Measurements from ENCODE around the gene PMF1.

PMF1 gene

DNA sequence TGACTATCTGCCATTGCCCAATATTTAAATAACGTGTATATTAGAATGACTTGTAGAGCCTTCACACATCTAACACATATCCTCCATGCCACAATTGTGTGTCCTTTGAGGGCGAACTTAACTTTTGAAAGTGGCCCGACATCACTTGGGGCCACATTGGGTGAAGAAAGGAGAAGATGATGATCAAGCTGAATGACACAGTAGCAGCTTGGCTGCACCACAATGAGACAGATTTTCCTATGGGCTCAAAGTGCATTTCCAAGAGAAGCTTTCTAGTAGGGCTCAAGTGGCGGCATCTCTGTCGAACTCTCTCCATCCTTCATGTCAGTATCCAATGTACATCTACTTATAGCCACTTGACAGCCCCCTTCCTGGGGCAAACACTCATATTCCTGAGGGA is 25.4 kb downstream of the PMF1 start:
- DNase-seq (ENCODE audit: low read depth), result no peak

GRCh38 chr1:156241311-156241811 is 28.6 kb downstream of the PMF1 start:
- DNase-seq (ENCODE audit: low read depth), result no peak

DNA sequence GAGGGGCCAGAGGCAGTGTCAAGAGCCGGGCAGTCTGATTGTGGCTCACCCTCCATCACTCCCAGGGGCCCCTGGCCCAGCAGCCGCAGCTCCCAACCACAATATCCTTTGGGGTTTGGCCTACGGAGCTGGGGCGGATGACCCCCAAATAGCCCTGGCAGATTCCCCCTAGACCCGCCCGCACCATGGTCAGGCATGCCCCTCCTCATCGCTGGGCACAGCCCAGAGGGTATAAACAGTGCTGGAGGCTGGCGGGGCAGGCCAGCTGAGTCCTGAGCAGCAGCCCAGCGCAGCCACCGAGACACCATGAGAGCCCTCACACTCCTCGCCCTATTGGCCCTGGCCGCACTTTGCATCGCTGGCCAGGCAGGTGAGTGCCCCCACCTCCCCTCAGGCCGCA is 29.1 kb downstream of the PMF1 start, which contains the start of gene BGLAP:
TSS of gene BGLAP (plus strand) at position 259 of the 400 bp plus-strand sequence. CDS start at position 307, 48 bp downstream.
- DNase-seq (ENCODE audit: low read depth), result no peak

- DNase-seq (ENCODE audit: low read depth), result no peak
Observed at GRCh38 chr1:156242738-156243137, 29.9 kb downstream of the PMF1 start.

GRCh38 chr1:156244126-156244525 is 31.3 kb downstream of the PMF1 start:
- DNase-seq (ENCODE audit: low read depth), result no peak

DNA sequence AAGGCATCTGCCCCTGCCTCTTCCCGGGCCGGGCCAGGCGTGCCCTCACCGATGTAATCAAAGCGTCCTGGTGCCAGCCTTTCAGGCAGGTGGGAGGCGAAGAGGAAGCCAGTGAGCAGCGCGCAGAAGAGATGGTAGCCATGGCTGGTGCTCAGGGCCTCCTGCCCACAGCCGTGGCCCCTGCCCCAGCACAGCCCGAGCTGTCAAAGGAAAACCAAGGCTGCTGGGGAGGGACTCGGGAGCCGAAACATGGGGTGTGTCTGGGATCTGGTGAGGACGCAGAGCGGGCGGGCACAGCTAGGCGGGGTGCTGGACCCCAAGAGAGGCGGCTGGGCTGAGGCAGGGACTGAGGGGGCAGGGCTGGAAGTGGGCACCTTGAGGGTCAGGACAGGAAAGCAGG is 31.9 kb downstream of the PMF1 start:
- no peak for DNase-seq (ENCODE audit: low read depth)

- DNase-seq (ENCODE audit: low read depth), result no peak
Observed at GRCh38 chr1:156245451-156246232, 32.8 kb downstream of the PMF1 start.

DNA sequence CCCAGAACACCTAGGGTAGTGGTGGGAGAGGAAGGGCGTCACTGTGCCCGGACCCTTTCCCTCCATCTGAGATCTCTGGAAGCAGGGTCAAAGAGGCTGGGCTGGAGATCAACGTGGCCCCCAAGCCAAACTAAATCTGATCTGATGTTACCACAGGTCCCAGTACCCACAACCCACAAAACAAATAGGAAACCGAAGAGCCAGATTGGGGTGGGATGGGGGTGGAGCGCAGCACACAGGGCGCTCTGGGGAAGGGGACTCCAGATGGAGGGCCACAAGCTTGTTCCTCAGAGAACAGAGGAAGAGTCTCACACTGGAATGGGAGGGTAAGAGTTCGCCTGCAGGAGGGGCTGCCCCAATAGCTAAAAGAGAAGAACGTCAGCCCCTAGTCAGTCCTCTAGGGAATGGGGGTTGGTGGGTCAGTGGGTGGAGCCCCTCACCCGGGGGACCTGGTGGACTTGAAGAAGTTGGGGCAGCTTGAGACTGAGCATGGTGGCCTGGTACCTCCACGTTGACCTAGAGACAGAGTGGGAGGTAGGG is 33.5 kb downstream of the PMF1 start:
- no peak for DNase-seq (ENCODE audit: low read depth)

DNA sequence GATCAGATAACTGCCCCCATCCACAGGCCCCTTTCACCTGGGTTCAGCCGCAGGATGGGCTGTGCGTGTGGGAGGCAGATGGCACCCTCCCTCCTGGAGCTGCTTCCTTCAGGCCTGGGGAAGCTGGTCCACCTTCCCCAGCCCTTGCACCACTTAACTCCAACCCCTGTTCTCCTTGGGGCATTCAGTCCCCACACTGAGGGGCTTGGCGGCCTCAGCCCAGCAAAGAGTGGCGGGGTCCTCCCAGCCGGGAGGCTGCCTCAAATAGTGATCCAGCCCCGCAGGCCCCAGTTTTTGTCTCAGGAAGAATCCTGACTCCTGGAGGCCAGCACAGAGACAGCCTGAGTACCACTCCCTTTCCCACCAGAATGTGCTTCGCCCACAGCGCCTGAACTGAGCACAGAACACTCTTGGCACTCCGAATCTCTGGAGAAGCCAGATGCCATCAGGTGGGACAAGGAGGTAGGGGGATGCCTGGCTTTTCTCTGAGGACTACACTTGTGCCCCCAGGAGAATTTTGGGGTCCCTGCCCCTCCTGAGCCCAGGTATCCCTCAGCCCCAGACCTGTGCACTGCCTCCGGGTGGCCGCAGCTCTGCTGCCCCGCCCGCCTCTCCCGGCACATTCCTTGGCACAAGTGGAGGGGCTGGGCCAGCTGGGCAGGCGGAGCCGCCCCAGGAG is 34.1 kb downstream of the PMF1 start:
- no peak for DNase-seq (ENCODE audit: low read depth)

GRCh38 chr1:156247460-156248322 is 34.9 kb downstream of the PMF1 start, which contains the start of gene PAQR6:
PAQR6 (minus strand) TSS chr1:156248056; CDS start chr1:156246731, 1,325 bp downstream.
- no peak for DNase-seq (ENCODE audit: low read depth)

DNA sequence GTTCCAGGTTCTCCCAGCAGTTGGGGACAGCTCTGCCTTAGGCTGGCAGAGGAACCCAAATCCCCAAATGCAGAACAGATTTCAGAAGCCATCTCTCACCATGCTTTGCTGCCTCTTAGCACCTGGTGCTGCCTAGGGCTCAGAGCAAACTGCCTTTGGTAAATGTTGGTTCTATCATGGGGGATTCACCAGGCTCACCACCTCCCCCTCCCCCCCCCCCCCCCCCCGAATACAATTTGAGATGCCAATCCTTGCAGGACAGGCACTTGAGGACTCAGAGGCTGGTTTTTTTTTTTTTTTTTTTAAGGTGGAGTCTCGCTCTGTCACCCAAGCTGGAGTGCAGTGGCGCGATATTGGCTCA is 35.5 kb downstream of the PMF1 start:
- no peak for DNase-seq (ENCODE audit: low read depth)

GRCh38 chr1:156249593-156249992 is 36.8 kb downstream of the PMF1 start:
- no peak for DNase-seq (ENCODE audit: low read depth)

DNA sequence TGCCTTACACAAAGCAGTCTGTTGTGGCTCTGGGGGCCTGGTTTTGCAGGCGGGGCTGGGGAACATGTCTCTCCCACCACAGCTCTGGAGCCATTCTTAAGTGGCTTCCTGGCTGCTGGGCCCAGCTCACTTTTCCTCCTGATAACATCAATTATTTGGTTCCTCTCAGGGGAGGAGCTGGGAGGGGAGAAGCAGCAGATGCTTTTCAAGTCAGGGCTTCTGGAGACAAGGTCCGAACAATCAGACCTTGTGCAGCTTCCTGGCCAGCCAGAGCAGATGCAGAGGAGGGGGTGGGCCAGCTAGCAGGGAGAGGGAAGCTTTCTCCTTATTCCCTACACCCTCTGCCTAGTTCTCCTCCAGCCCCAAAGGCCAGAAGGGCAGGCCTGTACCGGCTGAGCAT is 38.7 kb downstream of the PMF1 start:
- no peak for DNase-seq (ENCODE audit: low read depth)

DNA sequence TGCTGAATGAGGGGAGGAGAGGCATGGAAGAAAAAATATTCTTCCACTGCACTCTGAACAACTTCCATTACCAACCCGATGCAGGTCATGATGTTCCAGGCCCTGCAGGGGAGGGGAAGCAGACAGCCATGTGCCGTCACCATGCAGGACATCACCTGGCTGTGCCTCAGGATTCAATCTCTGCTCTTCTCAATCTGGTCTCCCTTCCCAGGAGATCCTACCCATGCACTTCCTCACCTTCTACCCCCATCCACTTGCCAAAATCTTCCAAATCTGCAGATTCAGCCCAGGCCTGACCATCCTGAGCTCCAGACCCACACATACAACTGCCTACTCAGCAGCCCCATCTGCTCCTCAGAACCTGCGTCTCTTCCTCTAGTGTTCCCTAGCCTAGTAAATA is 40.8 kb downstream of the PMF1 start:
- no peak for DNase-seq (ENCODE audit: low read depth)

GRCh38 chr1:156257711-156258110 is 44.9 kb downstream of the PMF1 start:
- DNase-seq (ENCODE audit: low read depth), result no peak

- no peak for DNase-seq (ENCODE audit: low read depth)
Observed at GRCh38 chr1:156258859-156259258, 46.1 kb downstream of the PMF1 start.

DNA sequence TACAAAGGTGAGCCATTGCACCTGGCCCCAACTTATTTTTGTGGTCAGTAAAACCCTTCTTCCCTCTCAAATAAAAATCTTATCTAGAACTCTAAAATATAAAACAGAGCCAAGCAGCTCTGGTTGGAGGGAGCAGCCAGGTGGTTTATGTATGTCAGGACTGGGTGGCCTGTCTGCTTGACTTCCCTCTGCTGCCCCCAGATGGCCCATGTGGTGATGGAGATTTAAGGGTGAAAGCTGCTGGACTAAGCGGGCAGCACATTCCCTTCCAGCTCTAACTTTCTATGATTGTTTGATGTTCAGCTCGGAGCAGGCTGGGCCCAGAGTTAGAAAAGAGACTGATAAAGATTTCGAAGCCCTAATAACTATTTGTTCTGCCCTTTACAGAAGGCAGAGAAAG is 47.0 kb downstream of the PMF1 start:
- no peak for DNase-seq (ENCODE audit: low read depth)

- no peak for DNase-seq (ENCODE audit: low read depth)
Observed at GRCh38 chr1:156260896-156261295, 48.1 kb downstream of the PMF1 start.

DNA sequence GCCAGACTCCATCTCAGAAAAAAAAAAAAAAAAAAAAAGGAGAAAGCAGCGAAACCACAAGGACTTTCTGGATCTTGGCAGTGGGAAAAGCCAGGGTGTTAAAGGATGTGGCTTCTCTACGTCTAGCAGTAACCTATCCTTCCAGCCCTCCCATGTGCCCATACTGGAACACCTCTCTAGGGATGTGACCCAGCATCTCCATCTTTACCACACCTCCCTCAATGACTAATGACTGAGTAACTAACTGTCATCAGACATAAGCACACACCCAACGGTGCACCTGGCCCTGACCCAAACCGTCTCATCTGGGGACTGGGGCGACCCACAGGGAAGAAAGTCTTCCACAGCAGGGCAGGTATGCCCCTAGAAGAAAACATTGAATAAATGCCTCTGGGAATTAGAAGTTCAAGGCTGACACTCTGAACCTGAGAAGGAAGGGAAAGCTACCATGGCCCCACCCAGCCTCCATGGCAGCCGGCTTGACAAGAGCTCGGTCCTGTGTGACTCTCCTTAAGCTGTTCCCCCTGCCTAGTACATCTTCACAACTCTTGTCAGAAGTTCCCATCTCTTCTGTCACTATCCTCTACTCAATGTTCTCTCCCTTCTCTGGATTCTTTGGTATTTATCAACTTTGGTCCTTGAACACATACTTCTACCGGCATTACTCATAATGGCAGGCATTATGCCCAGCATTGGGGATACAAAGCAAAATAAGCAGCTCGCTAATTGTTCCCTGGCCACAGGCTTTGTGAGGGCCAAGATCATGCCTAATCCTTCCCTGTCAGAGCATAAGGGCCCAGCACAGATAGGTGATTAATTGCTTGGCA is 49.9 kb downstream of the PMF1 start:
- DNase-seq (ENCODE audit: low read depth), result peak; percentile 63

GRCh38 chr1:156263288-156263655 is 50.5 kb downstream of the PMF1 start:
- no peak for DNase-seq (ENCODE audit: low read depth)

- no peak for DNase-seq (ENCODE audit: low read depth)
Observed at GRCh38 chr1:156266051-156266450, 53.2 kb downstream of the PMF1 start.
